Measurements from ENCODE around the gene ERAL1. TPM values are rescaled to one million over a fixed set of nuclear protein-coding genes. Genes with fewer than 3 reads are reported as not detected.
"Not testable (repeated sequence)": the region's sequence is repeated elsewhere in the genome, so short reads cannot be mapped to it uniquely, and the experiment has no call there.

Gene ERAL1
- total RNA-seq, 1 donor from 2014 or later, result 26.1 TPM

DNA sequence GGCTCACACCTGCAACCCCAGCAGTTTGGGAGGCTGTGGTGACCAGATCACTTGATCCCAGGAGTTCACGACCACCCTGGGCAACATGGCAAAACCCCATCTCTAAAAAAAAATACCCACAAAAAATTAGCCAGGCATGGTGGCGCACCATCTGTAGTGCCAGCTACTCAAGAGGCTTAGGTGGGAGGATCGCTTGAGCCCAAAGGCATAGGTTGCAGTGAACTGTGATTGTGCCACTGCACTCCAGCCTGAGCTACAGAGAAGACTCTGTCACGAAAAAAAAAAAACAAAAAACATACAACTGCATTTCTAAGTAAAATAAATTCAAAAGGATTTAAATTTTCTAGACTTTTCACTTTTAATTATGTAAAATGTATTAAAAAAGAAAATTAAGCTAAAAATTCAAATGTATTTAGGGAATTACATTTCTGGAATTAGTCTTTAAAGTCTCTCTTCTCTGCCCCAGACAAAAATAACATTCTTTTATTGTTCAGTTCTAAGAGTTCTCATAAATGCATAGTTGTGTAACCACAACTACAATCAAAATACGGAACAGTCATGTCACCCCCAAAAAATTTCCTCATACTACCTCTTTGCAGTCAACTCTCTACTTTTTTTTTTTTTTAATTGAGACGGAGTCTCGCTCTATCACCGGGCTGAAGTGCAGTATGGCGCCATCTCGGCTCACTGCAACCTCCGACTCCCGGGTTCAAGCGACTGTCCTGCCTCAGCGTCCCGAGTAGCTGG is 26.3 kb upstream of the ERAL1 start:
- TF ChIP-seq, protein P1, sequence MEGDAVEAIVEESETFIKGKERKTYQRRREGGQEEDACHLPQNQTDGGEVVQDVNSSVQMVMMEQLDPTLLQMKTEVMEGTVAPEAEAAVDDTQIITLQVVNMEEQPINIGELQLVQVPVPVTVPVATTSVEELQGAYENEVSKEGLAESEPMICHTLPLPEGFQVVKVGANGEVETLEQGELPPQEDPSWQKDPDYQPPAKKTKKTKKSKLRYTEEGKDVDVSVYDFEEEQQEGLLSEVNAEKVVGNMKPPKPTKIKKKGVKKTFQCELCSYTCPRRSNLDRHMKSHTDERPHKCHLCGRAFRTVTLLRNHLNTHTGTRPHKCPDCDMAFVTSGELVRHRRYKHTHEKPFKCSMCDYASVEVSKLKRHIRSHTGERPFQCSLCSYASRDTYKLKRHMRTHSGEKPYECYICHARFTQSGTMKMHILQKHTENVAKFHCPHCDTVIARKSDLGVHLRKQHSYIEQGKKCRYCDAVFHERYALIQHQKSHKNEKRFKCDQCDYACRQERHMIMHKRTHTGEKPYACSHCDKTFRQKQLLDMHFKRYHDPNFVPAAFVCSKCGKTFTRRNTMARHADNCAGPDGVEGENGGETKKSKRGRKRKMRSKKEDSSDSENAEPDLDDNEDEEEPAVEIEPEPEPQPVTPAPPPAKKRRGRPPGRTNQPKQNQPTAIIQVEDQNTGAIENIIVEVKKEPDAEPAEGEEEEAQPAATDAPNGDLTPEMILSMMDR (IDR thresholded peaks at IDR 0.05), result no peak
- Histone ChIP-seq H3K27ac (no peak overlapping the region), H3K27me3 (ENCODE audit: low read depth) (no peaks in the 10 kb centered on the region), H3K36me3 (peaks cover 9% of the 10 kb centered on the region), H3K9me3 (no peaks in the 10 kb centered on the region), H3K4me1 (no peaks in the 10 kb centered on the region), H3K4me3 (no peak overlapping the region)
- DNase-seq, result no peak
- intact Hi-C loops (cut with DNase I), result no loop called here
- peak in 1 of 2 donors; percentile 29 for ATAC-seq

GRCh38 chr17:28834420-28834819 is 20.4 kb upstream of the ERAL1 start:
- Histone ChIP-seq H3K27me3 (ENCODE audit: low read depth) (no peaks in the 10 kb centered on the region), H3K27ac (no peak overlapping the region), H3K9me3 (no peaks in the 10 kb centered on the region), H3K36me3 (peaks cover 9% of the 10 kb centered on the region), H3K4me3 (no peak overlapping the region), H3K4me1 (no peaks in the 10 kb centered on the region)
- DNase-seq, result no peak
- ATAC-seq, result no peak
- intact Hi-C loops (cut with DNase I), result no loop called here
- TF ChIP-seq, protein P1 (IDR thresholded peaks at IDR 0.05), result no peak

GRCh38 chr17:28836541-28836940 is 18.3 kb upstream of the ERAL1 start:
- H3K9me3 ChIP-seq; H3K4me1 ChIP-seq; H3K36me3 ChIP-seq; DNase-seq; H3K4me3 ChIP-seq; H3K27me3 ChIP-seq (ENCODE audit: low read depth); H3K27ac ChIP-seq; ATAC-seq; intact Hi-C loops (cut with DNase I): not testable (repeated sequence)

DNA sequence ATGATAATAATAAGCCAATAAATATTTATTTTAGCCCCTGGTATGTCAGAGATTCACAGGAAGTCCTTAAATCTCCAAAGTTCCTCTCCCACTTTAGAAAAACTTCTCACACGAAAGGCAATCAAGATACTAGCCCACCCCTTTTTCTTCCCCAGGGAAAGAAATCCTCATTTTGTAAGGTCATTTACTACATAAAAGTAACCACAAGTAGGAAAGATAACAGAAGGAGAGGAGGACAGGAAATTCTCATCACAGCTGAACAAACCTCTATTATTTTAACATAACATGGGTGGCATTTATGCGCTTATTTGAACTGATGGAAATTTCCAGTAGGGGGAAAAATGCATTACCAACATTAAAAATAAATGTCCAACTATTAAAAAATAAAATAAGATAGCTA is 15.6 kb upstream of the ERAL1 start:
- intact Hi-C loops (cut with DNase I), result no loop called here
- no peaks in the 10 kb centered on the region for H3K36me3 ChIP-seq
- no peak overlapping the region for H3K27ac ChIP-seq
- no peak overlapping the region for H3K4me3 ChIP-seq
- peaks cover 14% of the 10 kb centered on the region for H3K4me1 ChIP-seq
- ATAC-seq, result no peak
- DNase-seq, result no peak
- H3K9me3 ChIP-seq, result no peaks in the 10 kb centered on the region
- no peaks in the 10 kb centered on the region for H3K27me3 ChIP-seq (ENCODE audit: low read depth)
- TF ChIP-seq, protein P1 (IDR thresholded peaks at IDR 0.05), result no peak

DNA sequence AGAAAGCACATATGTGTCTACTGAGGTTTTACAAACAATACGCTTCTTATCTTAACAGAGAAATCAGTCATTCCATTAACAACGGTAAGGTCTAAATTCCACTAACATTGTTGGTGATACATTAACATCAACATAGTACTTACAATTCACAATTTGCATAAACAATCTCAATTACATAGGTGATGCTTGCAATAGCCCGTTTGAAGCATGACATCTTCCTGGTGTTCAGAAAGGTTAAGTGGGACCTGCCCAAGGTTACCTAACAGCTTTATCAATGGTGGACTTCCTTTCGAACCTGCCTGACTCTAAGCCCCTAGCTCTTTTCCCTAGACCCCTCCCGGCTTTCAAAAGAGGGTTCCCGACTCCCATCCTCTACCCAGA is 12.9 kb upstream of the ERAL1 start:
- Histone ChIP-seq H3K4me1 (peaks cover 14% of the 10 kb centered on the region), H3K27me3 (ENCODE audit: low read depth) (no peaks in the 10 kb centered on the region), H3K27ac (peak overlapping the region; percentile 84), H3K36me3 (no peaks in the 10 kb centered on the region), H3K4me3 (peak overlapping the region; percentile 95), H3K9me3 (no peaks in the 10 kb centered on the region)
- TF ChIP-seq, protein P1 (IDR thresholded peaks at IDR 0.05), result no peak
- intact Hi-C loops (cut with DNase I), result no loop called here
- peak; percentile 23 to 54 for ATAC-seq
- no peak for DNase-seq

GRCh38 chr17:28842282-28843012 is 12.4 kb upstream of the ERAL1 start, which contains the start of gene FAM222B:
FAM222B (minus strand) TSS chr17:28842790; CDS start chr17:28766667, 76,123 bp downstream.
- Histone ChIP-seq H3K4me3 (peak within 1 kb of the TSS; percentile 95), H3K27ac (peak within 1 kb of the TSS; percentile 84), H3K36me3 (no peaks in the 10 kb centered on the region), H3K27me3 (ENCODE audit: low read depth) (no peaks in the 10 kb centered on the region), H3K9me3 (no peaks in the 10 kb centered on the region), H3K4me1 (peaks cover 14% of the 10 kb centered on the region)
- TF ChIP-seq, protein P1 (IDR thresholded peaks at IDR 0.05), result no peak
- ATAC-seq (peak; percentile 100), DNase-seq (peak; percentile 89)
- intact Hi-C loops (cut with DNase I), result no loop called here

Measured in lower lobe of right lung (tissue), 2 donors.